T-helper 22 cell (primary cell): ENCODE results near the gene SLIT3.

Experiments
- DNase-seq: peaks from one replicate; pipeline ENCODE4 v3.0.0-alpha.2; 2020; ENCODE audit warnings: low read depth

Gene SLIT3

GRCh38 chr5:169029661-169030274, 271.2 kb downstream of the SLIT3 start:
- DNase-seq: no peak

DNA sequence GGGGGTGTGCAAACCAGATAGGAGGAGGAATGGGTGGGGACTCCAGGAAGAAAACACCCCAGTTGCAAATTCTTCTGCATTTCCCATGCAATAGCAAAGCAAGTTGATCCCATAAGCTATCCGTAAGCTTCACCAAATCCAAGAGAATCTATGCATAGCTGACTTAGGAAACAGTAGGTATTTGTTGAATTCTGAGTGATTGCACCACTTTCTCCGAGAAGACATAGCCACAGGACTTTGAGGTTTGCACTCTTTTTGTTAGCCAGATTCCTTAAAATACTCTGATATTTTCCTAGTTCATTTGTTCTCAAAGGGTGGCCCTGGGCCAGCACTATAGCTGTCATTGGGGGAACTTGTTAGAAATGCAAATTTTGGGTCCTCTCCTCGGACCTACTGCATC, 271.9 kb downstream of the SLIT3 start:
- no peak for DNase-seq

DNA sequence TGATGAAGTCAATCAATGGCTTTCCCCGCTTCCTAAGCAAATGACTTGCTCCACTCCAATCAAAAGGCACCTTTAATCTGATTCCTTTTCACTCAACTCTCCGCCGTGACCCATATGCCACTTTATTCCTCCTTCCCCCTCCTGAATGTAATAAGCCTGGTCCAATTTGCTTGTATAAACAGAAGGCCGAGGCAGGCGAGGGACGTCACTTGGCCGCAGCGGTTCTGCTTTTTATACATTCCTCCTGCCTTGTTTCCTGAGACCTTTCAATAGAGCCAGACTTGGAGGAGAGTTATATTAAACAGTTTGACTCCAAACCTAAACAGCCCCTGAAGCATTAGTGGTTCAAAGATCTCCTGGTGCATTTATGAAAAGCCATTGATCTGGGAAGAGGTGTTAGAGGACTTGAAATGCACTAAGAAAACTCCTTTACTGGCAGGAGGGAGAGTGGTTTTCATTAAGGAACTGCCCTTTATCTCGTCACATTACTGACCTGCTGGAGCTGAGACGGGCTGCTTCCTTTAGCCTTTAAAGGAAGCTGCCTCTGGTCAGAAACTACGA, 273.4 kb downstream of the SLIT3 start:
- DNase-seq: no peak

GRCh38 chr5:169025491-169025890, 275.4 kb downstream of the SLIT3 start:
- DNase-seq: no peak

GRCh38 chr5:169024421-169024820, 276.5 kb downstream of the SLIT3 start:
- no peak for DNase-seq

- no peak for DNase-seq
Observed at GRCh38 chr5:169022718-169023117, 278.2 kb downstream of the SLIT3 start.

DNA sequence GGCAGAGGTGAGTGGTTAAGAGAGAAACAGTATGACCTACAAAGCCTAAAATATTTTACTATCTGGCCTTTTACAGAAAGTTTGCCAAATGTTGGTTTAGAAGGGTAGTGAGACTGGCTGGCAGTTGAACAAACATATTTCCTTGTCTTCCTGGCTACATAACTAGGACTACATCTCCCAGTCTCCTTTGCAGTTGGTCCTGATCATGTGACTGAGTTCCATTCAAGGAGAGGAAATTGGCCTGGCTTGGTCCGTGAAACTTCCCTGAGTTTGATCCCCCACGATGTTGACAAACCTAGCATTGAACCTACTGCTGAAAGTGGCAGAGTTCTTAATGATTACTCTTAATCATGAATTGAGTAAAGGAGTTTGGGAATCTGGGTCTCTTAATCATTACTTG, 280.8 kb downstream of the SLIT3 start:
- no peak for DNase-seq

GRCh38 chr5:169018925-169019324, 282.0 kb downstream of the SLIT3 start:
- no peak for DNase-seq

DNA sequence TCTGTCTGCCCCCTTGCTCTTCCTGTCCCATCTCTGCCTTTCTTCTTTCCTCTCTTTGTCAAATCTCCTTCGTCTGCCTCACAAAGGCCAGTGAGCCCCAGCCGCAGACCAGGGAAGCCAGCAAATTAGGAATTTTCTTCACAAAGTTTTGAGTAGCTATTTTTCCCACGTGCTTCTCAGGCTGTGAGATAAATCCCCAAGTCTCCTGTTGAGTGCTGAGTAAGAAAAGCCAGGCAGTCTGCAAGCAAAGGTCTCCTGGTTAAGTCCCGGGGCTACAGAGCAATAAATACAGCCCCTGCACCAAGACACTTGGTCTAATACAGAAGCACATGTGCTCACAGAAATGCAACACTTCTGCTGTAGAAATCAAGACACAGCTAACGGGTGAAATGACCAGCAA, 284.9 kb downstream of the SLIT3 start:
- DNase-seq: no peak

GRCh38 chr5:169013846-169014245, 287.1 kb downstream of the SLIT3 start:
- DNase-seq: no peak

DNA sequence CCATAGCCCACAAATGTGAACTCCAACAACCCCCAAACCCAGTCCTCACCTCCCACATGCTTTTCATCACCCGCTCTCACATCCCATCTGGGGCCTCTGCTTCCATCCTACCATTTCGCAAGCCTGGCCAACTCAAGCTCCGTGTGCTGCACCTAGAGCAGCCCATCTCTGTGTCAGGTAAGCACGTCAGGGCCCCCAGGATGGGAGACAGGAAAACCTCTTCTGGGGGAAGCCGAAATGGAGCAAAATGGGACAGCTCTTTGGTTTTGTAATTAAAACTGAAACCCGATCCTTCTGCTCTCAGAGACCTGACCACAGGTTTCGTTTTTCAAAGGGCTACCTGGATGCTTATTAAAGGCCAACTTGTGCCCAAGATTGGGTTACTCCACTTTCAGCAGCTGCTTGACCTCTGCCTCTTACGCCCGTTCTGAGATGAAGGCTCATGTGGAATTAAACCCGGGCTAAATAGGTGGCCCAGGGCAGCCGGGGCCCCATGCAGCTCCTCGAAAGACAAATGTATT, 287.7 kb downstream of the SLIT3 start:
- DNase-seq: no peak

DNA sequence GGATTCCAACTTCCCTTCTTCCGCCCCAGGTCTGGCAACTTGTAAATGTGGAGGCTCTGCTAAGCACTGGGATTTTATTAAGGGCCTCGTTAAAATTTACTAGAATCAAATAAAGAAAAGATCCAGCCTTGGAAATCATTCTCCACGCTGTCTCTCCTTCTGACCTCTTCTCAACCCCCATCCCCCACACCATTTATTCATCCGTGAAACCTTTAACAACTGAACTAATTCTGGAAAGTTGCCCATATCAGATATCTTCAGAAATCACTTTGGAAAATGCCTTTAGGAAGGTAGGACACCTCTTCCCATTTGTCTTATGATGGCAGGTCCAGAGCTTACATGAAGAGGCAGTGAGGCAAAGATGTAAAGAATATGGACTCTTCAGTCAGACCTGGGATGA, 288.5 kb downstream of the SLIT3 start:
- DNase-seq: no peak

- no peak for DNase-seq
Observed at GRCh38 chr5:169011451-169011850, 289.5 kb downstream of the SLIT3 start.

- DNase-seq: no peak
Observed at GRCh38 chr5:169011009-169011408, 289.9 kb downstream of the SLIT3 start.

GRCh38 chr5:169009123-169009522, 291.8 kb downstream of the SLIT3 start:
- DNase-seq: no peak

DNA sequence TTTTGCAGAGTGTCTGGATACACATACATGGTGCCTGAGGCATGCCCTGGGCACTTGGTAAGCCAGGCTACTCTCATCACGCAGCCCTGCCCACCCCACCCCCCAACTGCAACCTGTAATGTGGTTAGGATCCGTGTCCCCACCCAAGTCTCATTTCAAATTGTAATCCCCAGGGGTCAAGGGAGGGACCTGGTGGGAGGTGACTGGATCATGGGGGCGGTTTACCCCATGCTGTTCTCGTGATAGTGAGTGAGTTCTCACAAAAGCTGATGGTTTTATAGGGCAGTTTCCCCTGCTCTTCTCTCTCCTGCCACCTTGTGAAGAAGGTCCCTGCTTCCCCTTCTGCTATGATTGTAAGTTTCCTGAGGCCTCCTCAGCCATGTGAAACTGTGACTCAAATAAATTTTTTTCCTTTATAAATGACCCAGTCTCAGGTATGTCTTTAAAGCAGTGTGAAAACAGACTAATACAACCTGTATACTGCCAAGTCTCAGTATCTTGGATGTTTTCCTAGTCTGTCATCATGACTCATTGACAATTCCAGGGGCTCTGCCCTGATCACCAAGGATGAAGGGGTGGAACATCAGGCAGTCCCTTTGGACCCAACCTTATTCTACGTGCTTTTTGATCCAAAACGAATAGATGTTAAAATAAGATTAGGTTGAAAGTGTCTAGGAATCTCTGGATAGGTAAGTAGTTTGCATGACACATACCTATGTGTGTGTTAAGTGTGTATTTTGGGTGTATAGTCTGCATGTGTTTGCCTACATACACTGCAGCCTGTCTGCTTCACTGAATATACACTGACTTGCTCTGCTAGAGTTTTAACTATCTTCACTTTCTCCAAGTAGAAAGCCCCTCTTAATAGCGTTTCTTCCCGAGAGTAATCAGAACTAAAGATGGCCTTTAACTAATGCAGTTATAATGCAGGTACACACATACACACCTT, 293.8 kb downstream of the SLIT3 start:
- DNase-seq: no peak

DNA sequence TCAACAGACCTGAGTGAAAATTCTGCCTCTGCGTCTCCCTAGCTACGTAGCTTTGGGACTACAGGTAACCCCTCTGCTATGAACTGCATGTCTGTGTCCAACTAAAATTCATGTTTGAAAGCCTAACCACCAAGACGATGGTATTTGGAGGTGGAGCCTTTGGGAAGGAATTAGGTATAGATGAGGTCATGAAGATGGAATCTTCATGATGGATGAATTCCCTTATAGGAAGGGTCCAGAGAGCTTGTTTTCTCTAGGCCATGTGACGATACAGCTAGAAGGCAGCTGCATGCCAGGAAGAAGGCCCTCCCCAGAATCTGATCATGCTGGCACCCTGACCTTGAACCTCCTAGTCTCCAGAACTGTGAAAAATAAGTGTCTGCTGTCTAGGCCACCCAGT, 296.4 kb downstream of the SLIT3 start:
- no peak for DNase-seq

- DNase-seq: no peak
Observed at GRCh38 chr5:169003721-169004541, 297.0 kb downstream of the SLIT3 start.

- DNase-seq: no peak
Observed at GRCh38 chr5:169002953-169003555, 297.9 kb downstream of the SLIT3 start.

DNA sequence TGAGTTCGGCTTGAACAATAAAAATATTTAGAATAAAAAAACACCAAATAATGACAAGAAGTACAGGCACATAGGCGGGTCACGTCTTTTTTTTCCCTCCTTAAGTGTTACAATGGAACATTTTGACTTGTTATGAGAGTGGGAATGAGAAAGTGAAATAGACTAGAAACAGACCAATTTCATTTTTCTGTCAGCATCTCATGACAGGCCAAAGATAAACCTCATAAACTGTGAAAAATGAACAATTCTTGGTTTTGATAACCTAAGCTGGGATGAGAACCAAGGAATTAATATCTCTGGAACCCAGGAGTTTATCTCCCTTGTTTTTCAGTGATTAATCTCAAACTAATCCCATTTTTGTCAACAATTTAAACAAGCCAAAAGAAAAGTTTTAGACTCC, 299.5 kb downstream of the SLIT3 start:
- DNase-seq: no peak

GRCh38 chr5:168995024-168995423, 305.9 kb downstream of the SLIT3 start:
- no peak for DNase-seq

- no peak for DNase-seq
Observed at GRCh38 chr5:168992687-168993086, 308.3 kb downstream of the SLIT3 start.
